Endothelial cell (in vitro differentiated cells): ENCODE measurements around the gene GAS2L1. TPM values are rescaled to one million over a fixed set of nuclear protein-coding genes. Genes with fewer than 3 reads are reported as not detected.

Experiments
- DNase-seq: peaks from one replicate; pipeline ENCODE4 v3.0.0; 2021; ENCODE audit warnings: low spot score
- H3K27ac Mint-ChIP-seq: one replicate; pipeline ENCODE4 v1.8.0; 2021; ENCODE audit warnings: mixed read lengths, inconsistent platforms; ENCODE audit not compliant: unreplicated experiment
- H3K27me3 Mint-ChIP-seq: one replicate; pipeline ENCODE4 v1.8.0; 2021; ENCODE audit warnings: mild to moderate bottlenecking, moderate library complexity, mixed read lengths, inconsistent platforms; ENCODE audit not compliant: unreplicated experiment
- H3K36me3 Mint-ChIP-seq: one replicate; pipeline ENCODE4 v1.8.0; 2021; ENCODE audit warnings: mild to moderate bottlenecking, low read depth, mixed read lengths, inconsistent platforms; ENCODE audit not compliant: unreplicated experiment
- H3K4me1 Mint-ChIP-seq: one replicate; pipeline ENCODE4 v1.8.0; 2021; ENCODE audit warnings: mild to moderate bottlenecking, mixed read lengths, inconsistent platforms; ENCODE audit not compliant: unreplicated experiment
- H3K4me3 Mint-ChIP-seq: one replicate; pipeline ENCODE4 v1.8.0; 2021; ENCODE audit warnings: mild to moderate bottlenecking, mixed read lengths, inconsistent platforms; ENCODE audit not compliant: unreplicated experiment
- H3K9me3 Mint-ChIP-seq: one replicate; pipeline ENCODE4 v1.8.0; 2021; ENCODE audit warnings: mixed read lengths, inconsistent platforms; ENCODE audit not compliant: unreplicated experiment
- CTCF ChIP-seq: fragments of 200-600 bp; sonication (generic); IDR thresholded peaks from one replicate; pipeline ENCODE4 v1.5.0; 2021; ENCODE audit warnings: antibody characterized with exemption; ENCODE audit not compliant: unreplicated experiment
- total RNA-seq: library from RNA; stranded (reverse); fragmentation: NEBNext Ultra II Directional; extraction: Animal tissue kit (Norgen Biotek cat#: 25700); gene quantifications from one replicate; pipeline ENCODE4 v1.2.1, GENCODE V29; 2021; ENCODE audit not compliant: unreplicated experiment

The GAS2L1 gene
- total RNA-seq, 1 donor from 2014 or later = 33.6 TPM

DNA sequence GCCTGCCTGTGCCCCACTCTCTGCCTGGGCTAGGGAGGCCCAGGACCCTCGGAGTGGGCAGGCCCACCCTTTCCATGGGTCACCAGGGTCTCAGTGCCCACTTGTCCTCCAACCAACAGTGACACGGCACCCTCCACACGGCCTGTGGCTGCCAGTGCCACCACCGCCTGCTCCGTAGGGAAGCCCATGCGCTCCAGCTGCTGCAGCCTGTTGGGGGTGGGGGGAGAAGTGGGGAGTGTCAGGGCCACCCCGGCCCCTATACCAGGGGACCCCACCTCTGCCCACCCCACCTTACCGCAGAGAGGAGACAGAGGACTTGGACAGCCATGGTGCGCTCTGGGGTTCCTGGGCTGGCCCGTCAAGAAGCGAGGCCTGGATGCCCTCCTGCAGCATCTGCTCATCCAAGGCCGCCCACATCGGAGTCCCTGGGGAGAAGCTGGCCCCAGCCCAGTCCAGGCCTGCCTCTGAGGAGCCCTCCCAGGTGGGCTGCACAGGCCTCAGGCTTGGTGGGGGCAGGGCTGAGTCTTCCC is 46.4 kb upstream of the GAS2L1 start:
- Mint-ChIP-seq H3K27me3 (peaks cover 2% of the 10 kb centered on the region), H3K4me3 (no peak overlapping the region), H3K9me3 (no peaks in the 10 kb centered on the region), H3K36me3 (no peaks in the 10 kb centered on the region), H3K4me1 (peaks cover 3% of the 10 kb centered on the region), H3K27ac (no peak overlapping the region)
- no peak for DNase-seq
- no peak for TF ChIP-seq CTCF

DNA sequence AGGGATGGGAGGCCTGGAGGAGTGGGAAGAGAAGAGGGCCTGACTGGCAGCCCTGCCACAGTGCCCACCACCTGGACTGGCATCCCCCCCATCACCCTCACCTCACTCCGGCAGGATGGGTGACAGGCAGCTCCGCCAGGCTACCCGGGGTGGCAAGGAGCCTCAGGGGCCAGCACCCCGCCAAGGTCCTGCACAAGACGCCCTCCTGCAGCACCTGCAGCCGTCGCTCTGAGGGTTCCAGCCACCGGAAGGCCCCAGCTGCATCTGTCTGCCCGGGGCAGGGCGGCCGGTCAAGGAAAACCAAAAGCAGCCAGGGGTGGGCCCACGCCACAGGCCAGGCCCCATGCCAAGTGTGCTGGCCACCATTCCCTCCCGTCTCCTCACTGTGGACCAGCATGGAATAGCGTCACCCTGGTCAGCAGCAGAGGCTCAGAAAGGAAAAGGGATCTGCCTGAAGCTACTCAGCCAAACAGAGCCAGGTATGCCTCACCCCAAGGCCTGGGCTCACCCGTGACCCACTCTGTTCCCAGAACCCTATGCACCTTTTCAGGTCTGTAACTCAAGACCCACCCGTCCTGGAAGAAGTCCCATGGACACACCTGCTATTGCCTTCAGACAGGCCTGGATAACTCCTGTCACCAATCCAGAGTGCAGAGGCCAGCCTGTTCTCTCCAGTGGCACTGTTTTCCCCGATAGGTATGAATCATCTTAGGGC is 45.7 kb upstream of the GAS2L1 start:
- Mint-ChIP-seq H3K27me3 (peaks cover 2% of the 10 kb centered on the region), H3K4me1 (peaks cover 3% of the 10 kb centered on the region), H3K4me3 (no peak overlapping the region), H3K9me3 (no peaks in the 10 kb centered on the region), H3K27ac (no peak overlapping the region), H3K36me3 (no peaks in the 10 kb centered on the region)
- no peak for DNase-seq
- TF ChIP-seq CTCF = no peak

DNA sequence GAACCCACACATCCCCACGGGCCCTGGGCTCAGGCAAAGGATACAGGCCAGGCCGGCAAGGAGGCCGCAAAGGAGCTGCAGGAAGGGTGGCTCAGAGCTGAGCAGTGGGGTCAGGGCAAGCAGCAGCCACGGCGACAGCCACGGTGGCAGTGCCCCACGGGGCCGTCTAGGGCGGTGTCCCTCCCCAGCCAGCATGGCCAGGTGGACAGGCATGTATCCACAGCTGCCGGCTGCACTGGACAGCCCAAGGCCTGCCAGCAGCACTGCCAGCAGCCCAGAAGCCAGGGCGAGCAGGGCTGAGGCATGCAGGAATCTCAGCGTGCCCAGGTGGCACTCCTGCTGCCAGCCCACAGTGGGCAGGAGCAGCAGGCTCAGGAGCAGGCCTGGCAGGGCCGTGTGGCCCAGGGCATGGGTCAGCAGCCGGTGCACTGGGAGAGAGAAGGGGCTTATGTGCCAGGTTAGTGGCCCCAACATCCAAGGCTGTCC is 42.6 kb upstream of the GAS2L1 start:
- H3K4me1 Mint-ChIP-seq = peaks cover 19% of the 10 kb centered on the region
- no peaks in the 10 kb centered on the region for H3K9me3 Mint-ChIP-seq
- H3K4me3 Mint-ChIP-seq = no peak overlapping the region
- DNase-seq = no peak
- no peak overlapping the region for H3K27ac Mint-ChIP-seq
- peaks cover 9% of the 10 kb centered on the region for H3K27me3 Mint-ChIP-seq
- no peak for TF ChIP-seq CTCF
- H3K36me3 Mint-ChIP-seq = peaks cover 17% of the 10 kb centered on the region

GRCh38 chr22:29265305-29265704 is 41.1 kb upstream of the GAS2L1 start:
- H3K36me3 Mint-ChIP-seq = peaks cover 28% of the 10 kb centered on the region

More at GRCh38 chr22:29265305-29265704, 41.1 kb upstream of the GAS2L1 start:
- Mint-ChIP-seq H3K9me3 (no peaks in the 10 kb centered on the region), H3K27ac (no peak overlapping the region), H3K27me3 (peaks cover 17% of the 10 kb centered on the region), H3K4me3 (no peak overlapping the region), H3K4me1 (peaks cover 31% of the 10 kb centered on the region)
- no peak for TF ChIP-seq CTCF
- no peak for DNase-seq
